Measurements from ENCODE around the gene FGF1.

The FGF1 gene

DNA sequence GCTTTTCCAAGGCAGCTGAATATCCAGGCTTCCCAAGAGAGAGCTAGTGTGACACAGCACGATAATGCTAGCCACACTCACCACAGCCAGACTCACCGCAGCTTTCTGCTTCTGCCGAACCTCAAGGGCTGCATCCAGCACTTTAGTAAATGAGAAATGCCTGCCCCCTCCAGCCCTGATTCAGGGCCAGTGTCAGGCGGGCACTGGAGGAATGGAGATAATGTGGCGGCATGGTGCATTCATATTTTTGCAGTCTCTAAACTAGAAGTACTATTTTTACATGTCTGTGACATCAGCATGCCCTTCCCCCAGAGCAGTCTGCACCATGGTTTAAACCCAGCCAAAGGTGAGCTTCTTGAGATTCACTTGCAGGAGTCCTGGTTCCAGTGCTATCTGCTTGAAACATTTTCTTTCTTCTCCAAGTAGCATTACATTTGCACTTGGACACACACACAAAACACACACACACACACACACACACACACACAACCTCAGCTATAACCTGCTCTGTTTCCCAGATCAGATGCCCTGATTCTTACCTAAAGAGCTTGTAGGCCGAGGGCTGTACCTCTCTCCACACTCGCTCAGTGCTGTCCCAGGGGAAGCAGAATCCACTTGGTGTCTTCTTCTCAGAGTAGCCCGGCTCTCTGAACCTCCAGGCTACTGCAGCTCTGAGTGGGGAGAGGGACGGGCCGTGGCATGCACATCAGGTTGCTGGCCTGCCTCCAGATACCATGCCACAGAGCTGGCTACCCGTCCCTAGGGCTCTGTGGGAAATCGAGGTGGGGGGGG is at the start of gene FGF1:
FGF1 (minus strand) TSS at position 673 of the 792 bp plus-strand sequence. CDS start 71,963 bp downstream, outside the sequence.
- Histone ChIP-seq H3K27ac (ENCODE audit: low read depth, low read length) (no peak within 1 kb of the TSS), H3K4me1 (ENCODE audit: control insufficient read depth, insufficient read depth, low read length, unreplicated experiment) (peaks cover 21% of the 10 kb centered on the region), H3K79me2 (ENCODE audit: control insufficient read depth, insufficient read depth, low read length, unreplicated experiment) (no peaks in the 10 kb centered on the region), H3K36me3 (ENCODE audit: insufficient read depth, low read length) (no peaks in the 10 kb centered on the region), H3K27me3 (ENCODE audit: insufficient read depth, low read length) (peaks cover 3% of the 10 kb centered on the region; the same call in 1 of the 2 replicates), H3K4me3 (ENCODE audit: low read depth, low read length) (peak within 1 kb of the TSS; percentile 54; the same call in 1 of the 2 replicates), H2AFZ (ENCODE audit: low read length, unreplicated experiment) (peak within 1 kb of the TSS; percentile 62)

- Histone ChIP-seq H3K4me3 (ENCODE audit: low read depth, low read length) (no peak overlapping the region), H3K27ac (ENCODE audit: low read depth, low read length) (peak overlapping the region; percentile 98)
These were observed 41.8 kb upstream of the FGF1 start for GRCh38 chr5:142727735-142728047.

GRCh38 chr5:142726188-142726731 is 40.4 kb upstream of the FGF1 start:
- H3K27ac ChIP-seq (ENCODE audit: low read depth, low read length): peak overlapping the region; percentile 98
- no peaks in the 10 kb centered on the region for H3K27me3 ChIP-seq (ENCODE audit: insufficient read depth, low read length)
- H2AFZ ChIP-seq (ENCODE audit: low read length, unreplicated experiment): no peak overlapping the region
- H3K79me2 ChIP-seq (ENCODE audit: control insufficient read depth, insufficient read depth, low read length, unreplicated experiment): no peaks in the 10 kb centered on the region
- H3K4me3 ChIP-seq (ENCODE audit: low read depth, low read length): peak overlapping the region; percentile 10; the same call in 1 of the 2 replicates
- H3K36me3 ChIP-seq (ENCODE audit: insufficient read depth, low read length): no peaks in the 10 kb centered on the region
- peaks cover 31% of the 10 kb centered on the region for H3K4me1 ChIP-seq (ENCODE audit: control insufficient read depth, insufficient read depth, low read length, unreplicated experiment)

More at GRCh38 chr5:142727735-142728047, 41.8 kb upstream of the FGF1 start:
- Histone ChIP-seq H3K36me3 (ENCODE audit: insufficient read depth, low read length) (no peaks in the 10 kb centered on the region), H2AFZ (ENCODE audit: low read length, unreplicated experiment) (no peak overlapping the region), H3K79me2 (ENCODE audit: control insufficient read depth, insufficient read depth, low read length, unreplicated experiment) (no peaks in the 10 kb centered on the region), H3K4me1 (ENCODE audit: control insufficient read depth, insufficient read depth, low read length, unreplicated experiment) (peaks cover 31% of the 10 kb centered on the region), H3K27me3 (ENCODE audit: insufficient read depth, low read length) (no peaks in the 10 kb centered on the region)

DNA sequence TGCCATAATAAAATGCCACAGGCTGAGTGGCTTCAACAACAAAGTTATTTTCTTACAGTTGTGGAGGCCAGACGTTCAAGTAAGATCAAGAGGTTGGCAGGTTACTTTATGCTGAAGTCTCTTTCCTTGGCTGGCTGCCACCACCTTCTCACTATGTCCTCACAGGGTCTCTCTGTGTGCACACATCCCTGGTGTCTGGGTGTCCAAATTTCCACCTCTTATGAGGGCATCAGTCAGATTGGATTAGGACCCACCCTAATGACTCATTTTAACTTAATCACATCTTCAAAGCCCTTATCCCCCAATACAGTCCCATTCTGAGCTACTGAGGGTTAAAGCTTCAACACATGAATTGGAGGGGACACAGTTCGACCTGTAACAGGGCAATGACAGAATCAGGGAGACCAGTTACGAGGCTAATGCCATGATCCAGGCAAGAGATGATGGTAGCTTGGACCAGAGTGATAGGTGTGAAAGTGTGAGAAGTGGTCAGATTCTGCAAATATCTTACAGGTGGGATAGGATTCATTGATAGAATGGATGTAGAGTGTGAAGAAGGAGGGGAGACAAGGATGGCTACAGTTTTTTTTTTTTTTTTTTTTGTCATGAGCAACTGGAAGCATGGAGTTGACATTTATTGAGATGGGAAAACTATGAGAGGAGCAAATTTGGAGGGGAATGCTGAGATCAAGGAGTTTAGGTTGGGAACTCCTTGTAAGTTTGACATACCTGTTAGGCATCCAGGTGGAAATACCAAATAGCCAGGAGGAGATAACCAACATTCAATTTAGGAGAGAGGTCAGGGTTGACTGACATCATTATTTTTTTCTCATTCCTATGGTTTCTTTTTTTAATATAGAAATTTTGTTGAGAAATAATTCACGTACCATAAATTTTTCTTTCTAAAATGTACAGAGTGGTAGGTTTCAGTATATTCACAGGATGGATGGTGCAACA is 39.6 kb upstream of the FGF1 start:
- H3K36me3 ChIP-seq (ENCODE audit: insufficient read depth, low read length): no peaks in the 10 kb centered on the region
- peaks cover 31% of the 10 kb centered on the region for H3K4me1 ChIP-seq (ENCODE audit: control insufficient read depth, insufficient read depth, low read length, unreplicated experiment)
- peak overlapping the region; percentile 17; the same call in 1 of the 2 replicates for H3K4me3 ChIP-seq (ENCODE audit: low read depth, low read length)
- H2AFZ ChIP-seq (ENCODE audit: low read length, unreplicated experiment): no peak overlapping the region
- H3K79me2 ChIP-seq (ENCODE audit: control insufficient read depth, insufficient read depth, low read length, unreplicated experiment): no peaks in the 10 kb centered on the region
- H3K27me3 ChIP-seq (ENCODE audit: insufficient read depth, low read length): no peaks in the 10 kb centered on the region
- peak overlapping the region; percentile 98 for H3K27ac ChIP-seq (ENCODE audit: low read depth, low read length)

DNA sequence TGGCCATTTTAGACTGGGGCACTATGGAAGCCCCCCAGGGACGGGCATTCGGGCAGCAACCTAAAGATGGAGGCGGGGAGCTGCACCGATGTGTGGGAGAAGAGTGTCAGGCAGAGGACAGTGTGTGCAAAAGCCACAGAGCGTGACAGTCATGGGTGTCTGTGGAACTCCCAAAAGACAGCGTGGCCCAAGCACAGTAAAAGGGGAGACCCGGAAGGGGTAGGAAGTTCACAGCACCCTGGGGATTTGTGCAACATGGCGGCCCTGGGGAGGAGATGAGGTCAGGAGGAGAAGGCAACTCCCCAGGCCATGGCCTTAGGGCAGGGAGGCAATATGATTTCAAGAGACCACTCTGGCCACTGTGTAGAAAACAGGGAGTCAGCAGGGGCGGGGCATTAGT is 38.9 kb upstream of the FGF1 start:
- Histone ChIP-seq H3K27me3 (ENCODE audit: insufficient read depth, low read length) (no peaks in the 10 kb centered on the region), H3K79me2 (ENCODE audit: control insufficient read depth, insufficient read depth, low read length, unreplicated experiment) (no peaks in the 10 kb centered on the region), H2AFZ (ENCODE audit: low read length, unreplicated experiment) (no peak overlapping the region), H3K4me1 (ENCODE audit: control insufficient read depth, insufficient read depth, low read length, unreplicated experiment) (peaks cover 35% of the 10 kb centered on the region), H3K36me3 (ENCODE audit: insufficient read depth, low read length) (no peaks in the 10 kb centered on the region), H3K27ac (ENCODE audit: low read depth, low read length) (peak overlapping the region; percentile 98), H3K4me3 (ENCODE audit: low read depth, low read length) (no peak overlapping the region)

- Histone ChIP-seq H3K79me2 (ENCODE audit: control insufficient read depth, insufficient read depth, low read length, unreplicated experiment) (no peaks in the 10 kb centered on the region), H3K27me3 (ENCODE audit: insufficient read depth, low read length) (no peaks in the 10 kb centered on the region), H3K4me3 (ENCODE audit: low read depth, low read length) (no peak overlapping the region), H3K4me1 (ENCODE audit: control insufficient read depth, insufficient read depth, low read length, unreplicated experiment) (peaks cover 37% of the 10 kb centered on the region), H3K36me3 (ENCODE audit: insufficient read depth, low read length) (no peaks in the 10 kb centered on the region), H3K27ac (ENCODE audit: low read depth, low read length) (no peak overlapping the region), H2AFZ (ENCODE audit: low read length, unreplicated experiment) (no peak overlapping the region)
These were observed 37.0 kb upstream of the FGF1 start for GRCh38 chr5:142722896-142723295.

DNA sequence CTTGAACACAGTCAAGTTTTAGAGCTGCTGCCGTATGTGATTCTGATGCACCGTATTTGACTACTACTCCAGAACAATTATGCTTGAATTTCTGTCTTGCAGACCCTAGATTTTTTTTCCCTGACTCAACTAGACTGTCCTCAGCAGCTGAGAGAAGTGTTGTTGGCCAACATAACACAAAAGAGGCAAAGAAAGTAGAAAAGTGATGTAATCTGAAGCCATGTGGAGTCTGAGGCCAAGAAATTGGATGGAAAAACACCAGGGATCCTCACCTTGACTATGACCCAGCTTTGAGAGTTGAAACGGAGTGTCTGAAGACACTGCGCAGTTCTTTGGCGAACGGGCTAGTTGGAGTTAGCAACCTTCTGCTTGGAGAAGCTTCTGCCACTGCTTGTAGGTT is 36.3 kb upstream of the FGF1 start:
- H3K4me3 ChIP-seq (ENCODE audit: low read depth, low read length): no peak overlapping the region
- no peak overlapping the region for H2AFZ ChIP-seq (ENCODE audit: low read length, unreplicated experiment)
- H3K27me3 ChIP-seq (ENCODE audit: insufficient read depth, low read length): no peaks in the 10 kb centered on the region
- peaks cover 33% of the 10 kb centered on the region for H3K4me1 ChIP-seq (ENCODE audit: control insufficient read depth, insufficient read depth, low read length, unreplicated experiment)
- no peaks in the 10 kb centered on the region for H3K36me3 ChIP-seq (ENCODE audit: insufficient read depth, low read length)
- H3K27ac ChIP-seq (ENCODE audit: low read depth, low read length): no peak overlapping the region
- H3K79me2 ChIP-seq (ENCODE audit: control insufficient read depth, insufficient read depth, low read length, unreplicated experiment): no peaks in the 10 kb centered on the region

GRCh38 chr5:142720641-142721271 is 34.9 kb upstream of the FGF1 start:
- H3K27me3 ChIP-seq (ENCODE audit: insufficient read depth, low read length): no peaks in the 10 kb centered on the region
- H3K4me1 ChIP-seq (ENCODE audit: control insufficient read depth, insufficient read depth, low read length, unreplicated experiment): peaks cover 24% of the 10 kb centered on the region
- H3K79me2 ChIP-seq (ENCODE audit: control insufficient read depth, insufficient read depth, low read length, unreplicated experiment): no peaks in the 10 kb centered on the region
- H3K27ac ChIP-seq (ENCODE audit: low read depth, low read length): no peak overlapping the region
- no peak overlapping the region for H3K4me3 ChIP-seq (ENCODE audit: low read depth, low read length)
- no peak overlapping the region for H2AFZ ChIP-seq (ENCODE audit: low read length, unreplicated experiment)
- H3K36me3 ChIP-seq (ENCODE audit: insufficient read depth, low read length): no peaks in the 10 kb centered on the region

- H3K27me3 ChIP-seq (ENCODE audit: insufficient read depth, low read length): no peaks in the 10 kb centered on the region
- H3K4me1 ChIP-seq (ENCODE audit: control insufficient read depth, insufficient read depth, low read length, unreplicated experiment): peaks cover 15% of the 10 kb centered on the region
- H3K36me3 ChIP-seq (ENCODE audit: insufficient read depth, low read length): no peaks in the 10 kb centered on the region
- no peak overlapping the region for H2AFZ ChIP-seq (ENCODE audit: low read length, unreplicated experiment)
- H3K79me2 ChIP-seq (ENCODE audit: control insufficient read depth, insufficient read depth, low read length, unreplicated experiment): no peaks in the 10 kb centered on the region
- H3K27ac ChIP-seq (ENCODE audit: low read depth, low read length): no peak overlapping the region
- H3K4me3 ChIP-seq (ENCODE audit: low read depth, low read length): no peak overlapping the region
These were observed 34.0 kb upstream of the FGF1 start for GRCh38 chr5:142719836-142720370.

Data from ACC112 (cell line).